CD14-positive monocyte (primary cell): ENCODE measurements around the gene CAMK1D. TPM values are rescaled to one million over a fixed set of nuclear protein-coding genes. Genes with fewer than 3 reads are reported as not detected.
A peak's percentile ranks its signal among the peaks of the same experiment; 100 is the strongest.

Experiments
- DNase-seq, 3 donors: peaks; one replicate each; pipeline ENCODE4 v3.0.0-alpha.2; 2011 to 2022
- H2AFZ ChIP-seq: 2 replicates; pipeline ENCODE4 v1.6.0; 2012; ENCODE audit warnings: mild to moderate bottlenecking, low read depth, low read length, inconsistent platforms; ENCODE audit not compliant: insufficient read depth, poor library complexity, severe bottlenecking
- H3K27ac ChIP-seq, 2 donors: 1 replicate in 1 of 2; 2 replicates in 1 of 2; pipeline ENCODE4 v1.5.1; 2012 to 2013; ENCODE audit warnings: low read length in 2 of 2, control low read depth in 1 of 2, inconsistent platforms in 1 of 2, low read depth in 1 of 2, mild to moderate bottlenecking in 1 of 2
- H3K27me3 ChIP-seq, 2 donors: one replicate each; pipeline versions ENCODE4 v1.6.0 to v1.6.1; 2011 to 2013; ENCODE audit warnings: low read length in 2 of 2; ENCODE audit not compliant: control insufficient read depth in 2 of 2, insufficient read depth in 2 of 2
- H3K36me3 ChIP-seq, 2 donors: replicated peaks in 1 of 2; 1 replicate in 1 of 2; 2 replicates in 1 of 2; pipeline versions ENCODE4 v1.5.1 to v1.6.1; 2012 to 2013; ENCODE audit warnings: low read length in 2 of 2, control low read depth in 1 of 2, inconsistent platforms in 1 of 2, mild to moderate bottlenecking in 1 of 2; ENCODE audit not compliant: insufficient read depth in 2 of 2, control insufficient read depth in 1 of 2
- H3K4me1 ChIP-seq, 2 donors: 1 replicate in 1 of 2; 2 replicates in 1 of 2; pipeline versions ENCODE4 v1.5.1 to v1.6.1; 2012 to 2013; ENCODE audit warnings: low read length in 2 of 2, control low read depth in 1 of 2, inconsistent platforms in 1 of 2, mild to moderate bottlenecking in 1 of 2, moderate library complexity in 1 of 2; ENCODE audit not compliant: insufficient read depth in 2 of 2, control insufficient read depth in 1 of 2
- H3K4me2 ChIP-seq: replicated peaks from 2 replicates; pipeline ENCODE3; 2012; ENCODE audit warnings: low read length, moderate library complexity, mild to moderate bottlenecking; ENCODE audit not compliant: poor library complexity, severe bottlenecking; ENCODE audit errors: extremely low read depth
- H3K4me3 ChIP-seq, 3 experiments: fragments of 200-600 bp in 1 of 3; sonication (generic) in 1 of 3; replicated peaks in 1 of 3; 1 replicate in 2 of 3; 2 replicates in 1 of 3; pipeline ENCODE4 v1.5.1; 2011 to 2013; ENCODE audit warnings: low read length in 3 of 3, mild to moderate bottlenecking in 3 of 3, control low read depth in 2 of 3, low read depth in 2 of 3, inconsistent platforms in 1 of 3, moderate library complexity in 1 of 3
- H3K79me2 ChIP-seq: 2 replicates; pipeline ENCODE4 v1.6.0; 2012; ENCODE audit warnings: mild to moderate bottlenecking, control low read depth, inconsistent platforms, low read length, moderate library complexity; ENCODE audit not compliant: insufficient read depth
- H3K9ac ChIP-seq: 2 replicates; pipeline ENCODE4 v1.6.0; 2017; ENCODE audit warnings: low read length, mild to moderate bottlenecking; ENCODE audit not compliant: insufficient read depth, poor library complexity, severe bottlenecking
- H3K9me3 ChIP-seq, 2 donors: replicated peaks in 1 of 2; 1 replicate in 1 of 2; 2 replicates in 1 of 2; pipeline versions ENCODE4 v1.5.1 to v1.6.1; 2012 to 2013; ENCODE audit warnings: low read length in 2 of 2, control low read depth in 1 of 2; ENCODE audit not compliant: control insufficient read depth in 1 of 2, insufficient read depth in 1 of 2
- H4K20me1 ChIP-seq: 2 replicates; pipeline ENCODE4 v1.6.0; 2012; ENCODE audit warnings: mild to moderate bottlenecking, low read length, control low read depth, moderate library complexity; ENCODE audit not compliant: insufficient read depth
- H3K27ac Mint-ChIP-seq, 7 donors: one replicate each; pipeline ENCODE4 v1.8.0; 2020; ENCODE audit warnings: mild to moderate bottlenecking in 7 of 7, mixed read lengths in 7 of 7, moderate library complexity in 6 of 7, inconsistent platforms in 2 of 7
- H3K27me3 Mint-ChIP-seq, 3 donors: one replicate each; pipeline ENCODE4 v1.8.0; 2021 to 2022; ENCODE audit warnings: low read depth in 3 of 3, mild to moderate bottlenecking in 3 of 3, mixed read lengths in 3 of 3, moderate library complexity in 3 of 3, inconsistent platforms in 1 of 3
- H3K36me3 Mint-ChIP-seq, 2 donors: one replicate each; pipeline ENCODE4 v1.8.0; 2020; ENCODE audit warnings: mixed read lengths in 2 of 2, inconsistent platforms in 1 of 2, mild to moderate bottlenecking in 1 of 2
- H3K4me1 Mint-ChIP-seq: one replicate; pipeline ENCODE4 v1.8.0; 2020; ENCODE audit warnings: mild to moderate bottlenecking, mixed read lengths
- H3K4me3 Mint-ChIP-seq, 2 donors: one replicate each; pipeline ENCODE4 v1.8.0; 2020; ENCODE audit warnings: mild to moderate bottlenecking in 2 of 2, mixed read lengths in 2 of 2, moderate library complexity in 1 of 2
- H3K9me3 Mint-ChIP-seq, 7 donors: one replicate each; pipeline ENCODE4 v1.8.0; 2020 to 2022; ENCODE audit warnings: mixed read lengths in 7 of 7, mild to moderate bottlenecking in 6 of 7, moderate library complexity in 6 of 7, inconsistent platforms in 2 of 7
- WGBS: methylation state at CpG from one replicate; pipeline ENCODE4 v1.1.5; 2013; ENCODE audit warnings: missing lambda C conversion rate; ENCODE audit not compliant: insufficient coverage; 5-methylcytosine and 5-hydroxymethylcytosine counted together
- intact Hi-C, 2 donors: fragments of 100-400 bp; cut with micrococcal nuclease; formaldehyde crosslinking; loops; one replicate each; pipeline versions ENCODE4 v1.15.0 to v1.15.1; 2023
- polyA plus RNA-seq, 3 donors: library from polyadenylated mRNA; depleted of rRNA in 1 of 3; unstranded in 2 of 3; stranded (reverse) in 1 of 3; fragments of 300-500 nt in 2 of 3; fragments of >200 nt in 1 of 3; fragmentation: Illumina TruSeq in 2 of 3; gene quantifications; 1 replicate in 2 of 3; 2 replicates in 1 of 3; pipeline ENCODE4 v1.2.3, GENCODE V29; 2012 to 2021
- TF ChIP-seq, protein P1 (sequence below): fragments of 200-600 bp; IDR thresholded peaks from one replicate; pipeline ENCODE4 v1.8.0; 2022; ENCODE audit warnings: antibody characterized with exemption, mild to moderate bottlenecking

Gene CAMK1D
- polyA plus RNA-seq, 3 donors: 6.7 to 11.8 (median 7.1) TPM

DNA sequence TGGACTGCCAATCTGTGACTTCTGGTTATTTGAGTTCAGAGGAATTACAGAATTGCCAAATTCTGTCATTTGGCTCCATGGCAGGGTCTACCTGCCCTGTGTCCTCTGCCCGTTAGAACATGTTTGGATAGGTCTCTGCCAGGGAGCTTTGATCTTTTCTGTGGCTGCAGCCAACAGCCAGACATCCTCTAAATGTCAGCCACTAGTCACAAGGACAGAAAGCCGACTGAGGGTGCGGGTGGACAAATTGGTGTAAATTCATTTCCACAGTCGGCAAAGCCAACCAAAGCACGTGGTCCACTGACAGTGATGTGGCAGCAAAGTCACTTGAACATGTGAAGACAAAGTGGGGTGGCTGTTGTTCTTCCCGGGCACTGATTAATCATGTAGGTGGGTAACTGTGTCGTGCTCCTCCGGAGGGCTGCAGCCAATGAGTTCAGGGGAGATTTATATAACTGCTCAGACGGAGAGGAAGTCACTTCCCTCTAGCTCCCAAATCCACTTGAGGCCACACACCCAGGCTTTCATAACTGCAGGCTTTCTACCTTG is 26.7 kb upstream of the CAMK1D start:
- H3K4me3 Mint-ChIP-seq: no peak overlapping the region
- DNase-seq: peak in 1 of 3 donors; percentile 5
- Histone ChIP-seq H2AFZ (peak overlapping the region; percentile 41), H3K4me2 (no peak overlapping the region), H3K4me3 (no peak overlapping the region), H3K36me3 (no peaks in the 10 kb centered on the region), H3K27me3 (no peaks in the 10 kb centered on the region), H4K20me1 (no peaks in the 10 kb centered on the region), H3K79me2 (no peaks in the 10 kb centered on the region), H3K27ac (no peak overlapping the region), H3K4me1 (peaks cover 13% of the 10 kb centered on the region in 2 donors), H3K9ac (no peak overlapping the region), H3K9me3 (no peaks in the 10 kb centered on the region)
- intact Hi-C loops: no loop called here
- H3K4me1 Mint-ChIP-seq: peaks cover 23% of the 10 kb centered on the region
- H3K36me3 Mint-ChIP-seq: no peaks in the 10 kb centered on the region
- 31% methylated on average over 3 of the region's 9 CpGs for WGBS
- TF ChIP-seq, protein P1, sequence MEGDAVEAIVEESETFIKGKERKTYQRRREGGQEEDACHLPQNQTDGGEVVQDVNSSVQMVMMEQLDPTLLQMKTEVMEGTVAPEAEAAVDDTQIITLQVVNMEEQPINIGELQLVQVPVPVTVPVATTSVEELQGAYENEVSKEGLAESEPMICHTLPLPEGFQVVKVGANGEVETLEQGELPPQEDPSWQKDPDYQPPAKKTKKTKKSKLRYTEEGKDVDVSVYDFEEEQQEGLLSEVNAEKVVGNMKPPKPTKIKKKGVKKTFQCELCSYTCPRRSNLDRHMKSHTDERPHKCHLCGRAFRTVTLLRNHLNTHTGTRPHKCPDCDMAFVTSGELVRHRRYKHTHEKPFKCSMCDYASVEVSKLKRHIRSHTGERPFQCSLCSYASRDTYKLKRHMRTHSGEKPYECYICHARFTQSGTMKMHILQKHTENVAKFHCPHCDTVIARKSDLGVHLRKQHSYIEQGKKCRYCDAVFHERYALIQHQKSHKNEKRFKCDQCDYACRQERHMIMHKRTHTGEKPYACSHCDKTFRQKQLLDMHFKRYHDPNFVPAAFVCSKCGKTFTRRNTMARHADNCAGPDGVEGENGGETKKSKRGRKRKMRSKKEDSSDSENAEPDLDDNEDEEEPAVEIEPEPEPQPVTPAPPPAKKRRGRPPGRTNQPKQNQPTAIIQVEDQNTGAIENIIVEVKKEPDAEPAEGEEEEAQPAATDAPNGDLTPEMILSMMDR: no peak
- H3K27ac Mint-ChIP-seq: no peak overlapping the region
- peaks cover 0 to 2% (median 2%) of the 10 kb centered on the region in 3 donors for H3K27me3 Mint-ChIP-seq
- no peaks in the 10 kb centered on the region for H3K9me3 Mint-ChIP-seq

DNA sequence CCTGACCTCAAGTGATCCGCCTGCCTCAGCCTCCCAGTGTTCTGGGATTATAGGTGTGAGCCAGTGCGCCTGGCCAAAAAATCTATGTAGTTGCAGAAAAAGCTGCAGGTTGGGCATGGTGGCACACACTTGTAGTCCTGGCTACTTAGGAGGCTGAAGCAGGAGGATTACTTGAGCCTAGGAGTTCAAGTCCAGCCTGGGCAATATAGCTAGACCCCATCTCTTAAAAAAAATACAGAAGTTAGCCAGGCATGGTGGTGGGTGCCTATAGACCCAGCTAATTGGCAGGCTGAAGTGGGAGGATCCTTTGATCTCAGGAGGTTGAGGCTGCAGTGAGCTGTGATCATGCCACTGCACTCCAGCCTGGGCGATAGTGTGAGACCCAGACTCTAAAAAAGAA is 24.8 kb upstream of the CAMK1D start:
- WGBS: 100% methylated on average over 2 of the region's 3 CpGs
- no peaks in the 10 kb centered on the region for H4K20me1 ChIP-seq
- peaks cover 0 to 2% (median 2%) of the 10 kb centered on the region in 3 donors for H3K27me3 Mint-ChIP-seq
- no peaks in the 10 kb centered on the region for H3K4me1 ChIP-seq
- H3K4me2 ChIP-seq: no peak overlapping the region
- no peaks in the 10 kb centered on the region for H3K9me3 ChIP-seq
- H2AFZ ChIP-seq: no peak overlapping the region
- no peaks in the 10 kb centered on the region for H3K27me3 ChIP-seq
- H3K9me3 Mint-ChIP-seq: no peaks in the 10 kb centered on the region
- no peak overlapping the region for H3K27ac Mint-ChIP-seq
- peaks cover 9% of the 10 kb centered on the region for H3K4me1 Mint-ChIP-seq
- DNase-seq: no peak
- no peaks in the 10 kb centered on the region for H3K36me3 ChIP-seq
- intact Hi-C loops: no loop called here
- H3K4me3 ChIP-seq: no peak overlapping the region
- no peak overlapping the region for H3K9ac ChIP-seq
- H3K4me3 Mint-ChIP-seq: no peak overlapping the region
- no peak overlapping the region for H3K27ac ChIP-seq
- TF ChIP-seq, protein P1: no peak
- no peaks in the 10 kb centered on the region for H3K36me3 Mint-ChIP-seq
- H3K79me2 ChIP-seq: no peaks in the 10 kb centered on the region
